ENCODE results near the gene FNBP1.

Gene FNBP1

DNA sequence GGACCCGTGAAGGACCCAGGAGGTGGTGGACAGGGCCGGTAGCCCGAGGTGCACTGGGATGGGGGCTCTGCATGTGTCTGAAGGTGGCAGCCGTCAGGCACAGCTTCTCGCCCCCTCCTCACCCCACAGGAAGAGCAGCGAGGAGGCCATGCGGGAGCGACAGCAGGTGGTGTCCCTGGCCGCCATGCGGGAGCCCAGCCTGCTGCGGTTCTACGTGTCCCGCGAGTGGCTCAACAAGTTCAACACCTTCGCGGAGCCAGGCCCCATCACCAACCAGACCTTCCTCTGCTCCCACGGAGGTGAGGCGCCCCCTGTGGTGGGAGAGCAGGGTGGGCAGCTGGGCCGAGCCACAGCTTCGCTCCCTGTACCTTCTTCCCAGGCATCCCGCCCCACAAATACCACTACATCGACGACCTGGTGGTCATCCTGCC is 167.8 kb downstream of the FNBP1 start:
- no peak for DNase-seq (ENCODE audit: low read depth)

DNA sequence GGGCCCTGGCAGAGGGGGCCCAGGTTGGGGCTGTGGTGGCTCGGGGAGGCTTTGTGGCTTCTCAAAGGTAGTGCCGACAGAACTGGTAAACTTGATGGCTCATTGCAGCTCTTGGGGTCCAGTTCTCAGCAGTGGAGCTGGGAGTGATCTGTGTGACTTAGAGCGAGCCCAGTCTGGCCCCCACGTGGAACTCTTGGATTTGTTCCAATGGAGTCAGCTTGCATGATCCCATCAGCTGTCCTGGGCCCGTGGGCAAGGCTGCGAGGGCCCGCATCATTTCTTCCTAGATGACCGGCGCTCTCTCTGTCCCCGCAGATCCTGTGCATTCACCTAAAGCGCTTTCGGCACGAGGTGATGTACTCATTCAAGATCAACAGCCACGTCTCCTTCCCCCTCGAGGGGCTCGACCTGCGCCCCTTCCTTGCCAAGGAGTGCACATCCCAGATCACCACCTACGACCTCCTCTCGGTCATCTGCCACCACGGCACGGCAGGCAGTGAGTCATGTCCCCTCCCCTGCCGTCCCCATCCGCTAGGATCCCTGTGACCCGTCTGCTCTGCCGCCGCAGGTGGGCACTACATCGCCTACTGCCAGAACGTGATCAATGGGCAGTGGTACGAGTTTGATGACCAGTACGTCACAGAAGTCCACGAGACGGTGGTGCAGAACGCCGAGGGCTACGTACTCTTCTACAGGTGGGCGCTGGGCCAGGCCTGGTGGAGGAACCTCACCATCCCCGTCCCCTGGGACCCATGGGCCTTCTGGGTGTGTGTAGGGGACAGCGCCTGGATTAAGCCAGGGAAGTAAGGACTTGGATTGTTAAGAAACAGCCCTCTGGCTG is 168.5 kb downstream of the FNBP1 start:
- DNase-seq (ENCODE audit: low read depth): no peak

DNA sequence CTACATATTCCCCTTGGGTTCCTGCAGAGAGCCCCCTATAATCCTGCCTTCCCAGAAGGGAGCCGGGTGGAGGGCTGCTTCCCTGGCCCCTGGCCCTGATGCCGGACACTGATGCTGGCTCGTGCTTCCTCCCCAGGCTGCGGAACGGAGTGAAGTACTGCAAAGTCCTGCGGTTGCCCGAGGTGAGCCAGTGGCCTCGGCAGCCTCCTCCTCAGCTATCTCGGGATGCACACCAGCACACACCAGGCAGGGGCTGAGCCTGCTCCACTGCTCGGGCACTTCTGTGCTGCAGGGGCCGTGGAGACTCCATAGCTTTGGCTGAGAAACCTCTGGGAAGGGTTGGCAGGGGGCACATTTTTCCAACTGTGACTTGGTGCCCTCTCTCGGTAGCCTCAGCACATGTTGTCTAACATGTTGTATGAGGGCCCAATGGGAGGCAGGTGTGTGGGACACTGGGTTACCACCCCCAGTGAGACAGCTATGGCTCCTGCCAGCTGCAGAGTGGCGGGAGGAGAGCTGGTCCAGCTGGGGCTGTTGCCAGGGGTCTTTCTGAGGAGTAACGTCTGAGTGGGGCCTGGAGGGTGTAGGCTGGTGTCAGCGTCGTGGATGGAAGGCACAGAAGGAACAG is 169.3 kb downstream of the FNBP1 start:
- no peak for DNase-seq (ENCODE audit: low read depth)

DNA sequence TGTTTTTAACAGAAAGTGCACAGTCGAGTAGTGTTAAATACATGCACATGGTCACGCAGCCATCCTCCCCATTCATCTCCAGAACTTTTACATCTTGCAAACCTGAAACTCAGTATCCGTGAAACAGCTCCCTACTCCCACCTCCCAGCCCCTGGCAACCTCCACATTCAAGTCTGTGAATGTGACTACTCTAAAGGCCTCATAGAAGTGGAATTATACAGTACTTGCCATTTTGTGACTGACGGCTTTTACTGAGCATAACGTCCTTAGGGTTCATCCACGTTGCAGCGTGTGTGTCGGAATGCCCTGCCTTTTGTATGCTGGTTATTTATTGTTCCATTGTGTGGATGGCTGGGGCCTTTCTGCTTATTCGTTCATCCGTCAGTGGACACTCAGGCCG is 171.9 kb downstream of the FNBP1 start:
- no peak for DNase-seq (ENCODE audit: low read depth)

DNA sequence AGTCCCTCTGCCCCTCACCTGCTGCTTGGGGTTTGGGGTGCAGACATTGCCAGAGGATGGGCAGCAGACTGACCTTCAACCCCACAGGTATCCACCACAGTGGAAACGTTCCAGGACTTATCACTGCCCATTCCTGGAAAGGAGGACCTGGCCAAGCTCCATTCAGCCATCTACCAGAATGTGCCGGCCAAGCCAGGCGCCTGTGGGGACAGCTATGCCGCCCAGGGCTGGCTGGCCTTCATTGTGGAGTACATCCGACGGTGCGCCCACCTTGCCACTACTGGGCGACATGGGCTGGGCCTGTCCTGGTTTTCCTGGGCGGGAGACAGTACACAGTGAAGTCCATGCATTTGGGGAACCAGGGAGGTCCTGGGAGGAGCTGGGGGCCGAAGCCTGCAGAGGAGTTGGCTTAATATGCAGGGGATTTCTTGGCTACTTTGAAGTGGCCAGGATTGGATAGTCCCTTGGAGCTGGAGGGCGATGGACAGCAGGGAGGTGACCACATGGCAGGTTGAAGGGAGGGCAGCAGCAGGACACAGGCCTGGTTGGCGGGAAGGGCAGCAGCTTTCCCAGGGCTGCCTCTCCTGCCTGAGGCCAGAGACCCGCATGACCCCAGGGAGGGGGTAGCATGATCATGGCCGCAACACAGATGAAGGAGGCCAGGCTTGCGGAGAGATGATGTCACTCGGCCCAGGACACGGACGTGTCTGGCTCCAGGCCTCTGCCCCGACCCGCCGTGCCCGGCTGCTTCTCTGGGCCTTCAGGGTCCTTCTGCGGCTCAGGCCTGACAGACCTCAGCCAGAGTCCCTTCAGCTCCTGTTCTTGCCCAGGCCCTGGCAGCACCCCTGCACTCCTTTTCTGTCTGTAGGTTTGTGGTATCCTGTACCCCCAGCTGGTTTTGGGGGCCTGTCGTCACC is 173.1 kb downstream of the FNBP1 start:
- no peak for DNase-seq (ENCODE audit: low read depth)

DNA sequence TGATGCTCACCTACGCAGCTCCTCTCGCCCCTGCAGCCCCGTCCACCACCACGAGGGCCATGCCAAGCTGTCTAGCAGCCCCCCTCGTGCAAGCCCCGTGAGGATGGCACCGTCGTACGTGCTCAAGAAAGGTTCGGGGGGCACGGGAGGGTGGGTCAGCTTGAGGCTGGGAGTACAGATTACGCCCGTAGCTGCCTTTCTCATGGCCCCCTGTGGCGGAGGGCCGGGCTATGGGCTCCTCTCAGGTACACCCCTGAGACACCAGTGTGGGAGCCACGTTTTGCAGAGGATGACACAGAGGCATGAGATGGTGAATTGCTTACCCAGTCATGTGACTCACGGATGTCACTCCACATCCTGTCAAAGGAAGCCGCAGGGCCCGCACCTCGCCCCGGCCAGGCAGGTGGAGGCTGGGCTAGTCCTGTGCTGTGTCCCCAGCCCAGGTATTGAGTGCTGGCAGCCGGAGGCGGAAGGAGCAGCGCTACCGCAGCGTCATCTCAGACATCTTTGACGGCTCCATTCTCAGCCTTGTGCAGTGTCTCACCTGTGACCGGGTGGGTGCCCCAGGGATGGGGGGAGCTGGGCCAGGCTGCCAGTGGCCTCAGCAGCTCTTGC is 174.0 kb downstream of the FNBP1 start:
- no peak for DNase-seq (ENCODE audit: low read depth)

DNA sequence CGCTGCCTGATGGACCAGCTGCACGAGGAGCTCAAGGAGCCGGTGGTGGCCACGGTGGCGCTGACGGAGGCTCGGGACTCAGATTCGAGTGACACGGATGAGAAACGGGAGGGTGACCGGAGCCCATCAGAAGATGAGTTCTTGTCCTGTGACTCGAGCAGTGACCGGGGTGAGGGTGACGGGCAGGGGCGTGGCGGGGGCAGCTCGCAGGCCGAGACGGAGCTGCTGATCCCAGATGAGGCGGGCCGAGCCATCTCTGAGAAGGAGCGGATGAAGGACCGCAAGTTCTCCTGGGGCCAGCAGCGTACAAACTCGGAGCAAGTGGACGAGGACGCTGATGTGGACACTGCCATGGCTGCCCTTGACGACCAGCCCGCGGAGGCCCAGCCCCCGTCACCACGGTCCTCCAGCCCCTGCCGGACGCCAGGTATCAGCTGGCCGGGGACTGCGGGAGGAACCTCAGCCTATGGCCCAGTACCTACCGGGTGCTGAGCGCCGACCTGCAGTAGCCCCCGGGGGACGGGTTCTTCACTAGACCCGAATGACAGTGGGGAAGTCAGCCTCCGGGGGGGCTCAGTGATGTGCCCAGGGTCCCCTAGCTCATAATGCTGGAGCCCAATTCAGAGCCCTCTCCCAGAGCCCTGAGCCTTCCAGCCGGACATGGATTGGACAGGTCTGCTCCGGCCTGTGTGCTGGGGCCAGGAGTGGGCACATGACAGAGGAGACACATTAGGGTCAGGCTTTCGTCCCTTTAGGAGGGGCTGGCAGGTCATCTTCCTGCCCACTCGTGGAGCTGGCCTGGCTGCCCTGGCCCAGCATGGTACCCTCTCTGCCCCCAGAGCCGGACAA is 174.7 kb downstream of the FNBP1 start:
- DNase-seq (ENCODE audit: low read depth): no peak

DNA sequence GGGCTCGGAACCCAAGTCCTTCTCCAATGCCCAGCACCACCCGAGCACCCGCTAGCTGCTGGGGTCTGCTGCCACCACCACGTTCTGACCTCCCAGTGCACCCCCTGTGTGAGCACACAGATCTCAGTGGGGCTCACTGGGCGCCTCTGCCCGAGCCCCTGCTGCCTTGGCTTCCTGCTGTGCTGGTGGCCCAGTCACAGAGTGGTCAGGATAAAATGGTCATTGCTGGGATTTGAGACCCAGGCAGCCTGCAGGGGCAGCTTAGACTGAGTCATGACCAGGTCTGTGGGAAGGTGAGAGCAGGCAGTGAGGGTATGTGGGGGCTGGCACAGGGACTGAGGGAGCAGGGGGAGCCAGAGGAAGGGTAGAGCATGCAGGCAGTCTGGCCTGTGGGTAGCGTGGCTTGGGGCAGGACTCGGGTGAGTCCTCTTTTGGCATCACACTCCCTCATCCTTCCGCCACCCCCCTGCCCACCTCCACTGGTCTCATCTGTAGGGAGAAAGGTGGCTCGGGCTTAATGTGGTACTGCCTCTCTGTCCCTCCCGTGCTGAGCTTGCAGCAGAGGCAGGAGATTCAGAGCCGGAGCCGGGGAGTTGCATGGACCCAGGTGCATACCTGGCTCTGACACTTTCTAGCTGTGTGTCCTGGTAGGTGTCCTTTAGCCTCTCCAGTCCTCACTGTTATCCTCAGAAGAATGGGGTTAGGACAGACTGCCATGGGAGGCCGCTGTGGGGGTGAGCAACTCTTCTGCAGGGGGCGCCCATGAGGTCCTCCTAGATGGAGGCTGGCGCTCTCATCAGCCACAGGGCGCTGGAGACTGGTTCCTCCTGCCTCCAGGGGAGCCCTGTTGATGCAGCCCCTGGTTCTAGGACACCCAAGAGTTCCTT is 175.6 kb downstream of the FNBP1 start:
- DNase-seq (ENCODE audit: low read depth): no peak

DNA sequence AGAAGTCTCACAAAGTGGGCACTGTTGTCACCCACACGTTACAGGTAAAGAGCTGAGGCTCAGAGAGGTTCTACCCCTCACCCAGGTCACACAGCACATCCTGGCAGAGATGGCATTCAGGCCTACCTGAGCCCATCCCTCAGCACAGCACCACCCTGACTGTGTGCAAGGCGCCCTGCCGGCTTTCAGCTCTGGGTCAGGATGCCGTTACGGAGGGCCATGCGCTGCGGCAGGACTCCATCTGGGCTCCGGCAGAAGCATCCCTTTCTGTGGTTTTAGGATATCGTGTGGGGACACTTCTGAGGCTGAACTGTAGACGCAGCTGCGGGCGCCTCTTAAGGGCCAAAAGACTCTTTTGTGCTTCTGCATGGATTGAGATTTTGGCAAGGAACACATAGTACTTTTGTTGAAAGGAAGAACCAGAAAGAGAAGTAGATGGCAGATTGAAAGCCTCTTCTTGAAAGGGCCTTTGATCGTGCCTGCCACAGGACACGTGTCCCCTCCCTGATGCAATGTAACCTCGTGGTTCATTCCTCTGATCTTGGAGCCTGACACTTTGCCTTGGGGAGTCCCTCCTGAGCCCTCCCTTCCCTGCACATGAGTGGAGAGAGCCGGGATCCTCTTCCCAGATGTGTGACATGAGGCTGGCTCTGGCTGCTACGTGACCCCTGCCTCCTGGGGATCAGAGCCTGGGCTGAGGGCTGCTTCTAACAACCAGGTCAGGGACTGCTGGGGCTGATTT is 176.4 kb downstream of the FNBP1 start:
- DNase-seq (ENCODE audit: low read depth): no peak

DNA sequence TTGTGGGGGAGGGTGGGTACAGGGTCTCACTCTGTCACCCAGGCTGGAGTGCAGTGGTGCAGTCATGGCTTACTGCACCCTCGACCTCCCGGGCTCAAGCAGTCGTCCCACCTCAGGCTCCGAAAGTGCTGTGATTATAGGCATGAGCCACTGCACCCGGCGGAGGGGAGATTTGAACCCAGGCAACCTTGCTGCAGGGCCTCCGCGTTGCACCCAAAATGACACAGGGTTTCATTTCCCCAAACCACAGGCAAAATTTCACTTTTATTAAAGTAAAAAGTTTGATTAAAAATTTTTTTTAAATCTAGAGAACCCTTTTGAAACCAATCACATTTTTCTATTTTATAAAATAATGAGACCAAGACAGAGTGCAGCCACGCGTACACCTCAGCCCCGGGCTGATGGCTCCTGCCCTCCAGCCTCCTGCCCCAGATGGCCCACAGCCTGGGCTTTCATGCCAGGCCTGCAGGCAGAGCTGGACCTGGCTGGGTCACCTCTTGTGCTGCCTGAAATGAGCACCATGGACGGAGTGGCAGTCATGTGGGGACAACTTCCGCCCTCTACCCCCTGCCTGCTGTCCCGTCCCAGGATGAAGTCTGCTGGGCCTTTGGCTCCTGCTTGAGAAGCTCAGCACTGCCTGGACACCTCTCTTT is 177.2 kb downstream of the FNBP1 start:
- no peak for DNase-seq (ENCODE audit: low read depth)

DNA sequence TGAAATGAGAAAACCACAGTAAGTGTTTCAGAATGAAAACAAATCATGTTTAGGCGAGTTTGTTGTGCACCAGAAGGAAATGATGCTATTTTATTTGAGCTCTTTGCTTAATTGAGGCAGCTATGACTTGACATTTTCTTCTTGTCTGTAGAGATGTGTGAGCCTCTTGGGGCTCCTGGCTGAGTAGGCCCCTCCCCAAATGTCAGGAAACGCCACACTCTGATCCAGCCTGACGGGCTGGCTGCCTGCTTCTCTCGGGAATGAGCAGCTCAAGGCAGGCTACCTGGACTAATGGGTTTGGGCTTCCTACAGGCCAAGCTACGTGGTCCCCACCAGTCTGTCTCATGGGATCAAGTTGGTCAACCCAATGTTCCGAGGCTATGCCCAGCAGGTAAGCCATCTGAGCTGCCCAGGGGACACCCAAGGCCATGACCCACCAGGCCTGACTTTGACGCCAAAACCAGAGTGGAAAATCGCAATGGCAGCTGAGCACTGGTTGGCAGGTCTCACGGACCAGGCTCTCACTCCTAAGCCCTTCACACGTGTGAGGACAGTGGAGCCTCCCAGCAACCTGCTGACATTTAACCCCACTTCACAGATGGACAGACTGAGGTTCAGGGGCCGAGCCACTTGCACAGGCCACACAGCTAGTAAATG is 177.9 kb downstream of the FNBP1 start:
- DNase-seq (ENCODE audit: low read depth): no peak

DNA sequence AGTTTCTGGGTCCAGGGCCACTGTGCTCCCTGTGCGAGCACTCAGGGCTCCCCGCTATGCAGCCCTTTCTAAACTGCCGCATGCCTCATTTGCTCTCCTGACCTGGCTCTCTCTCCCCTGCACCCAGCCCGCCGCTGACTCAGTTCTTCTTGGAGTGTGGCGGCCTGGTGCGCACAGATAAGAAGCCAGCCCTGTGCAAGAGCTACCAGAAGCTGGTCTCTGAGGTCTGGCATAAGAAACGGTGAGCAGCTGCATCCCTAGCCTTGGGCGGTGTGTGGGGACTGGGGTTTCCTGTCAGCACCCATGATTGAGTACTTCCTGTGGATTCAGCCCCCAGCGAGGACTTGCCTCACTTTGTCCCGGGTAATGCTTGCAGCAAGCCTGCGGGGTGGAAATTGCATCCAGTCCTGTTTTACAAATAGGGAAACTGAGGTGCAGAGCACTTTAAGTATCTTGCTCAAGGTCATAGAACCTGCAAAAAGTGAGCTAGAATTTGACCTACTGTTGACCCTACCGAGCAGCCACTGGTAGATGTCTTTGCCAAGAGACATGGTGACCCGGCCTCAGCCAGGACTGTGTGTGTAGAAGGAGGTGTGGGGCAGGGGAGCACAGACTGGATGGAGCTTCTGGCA is 179.8 kb downstream of the FNBP1 start:
- DNase-seq (ENCODE audit: low read depth): peak; percentile 93

DNA sequence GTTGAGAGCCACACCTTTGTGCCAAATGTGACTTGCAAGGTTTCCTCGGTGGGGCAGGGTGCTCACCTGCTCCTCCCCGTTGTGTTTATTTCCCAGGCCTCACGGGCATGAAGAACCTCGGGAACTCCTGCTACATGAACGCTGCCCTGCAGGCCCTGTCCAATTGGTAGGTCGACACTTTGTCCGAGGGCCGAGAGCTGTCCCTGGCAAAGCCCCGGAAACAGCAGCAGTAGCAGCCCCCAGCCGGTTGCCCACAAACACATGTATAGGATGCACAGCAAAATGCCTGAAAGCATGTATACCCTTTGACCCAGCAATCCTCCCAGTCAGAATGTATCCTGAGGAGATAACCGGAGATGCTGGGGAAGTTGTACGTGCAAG is 181.6 kb downstream of the FNBP1 start:
- no peak for DNase-seq (ENCODE audit: low read depth)

DNA sequence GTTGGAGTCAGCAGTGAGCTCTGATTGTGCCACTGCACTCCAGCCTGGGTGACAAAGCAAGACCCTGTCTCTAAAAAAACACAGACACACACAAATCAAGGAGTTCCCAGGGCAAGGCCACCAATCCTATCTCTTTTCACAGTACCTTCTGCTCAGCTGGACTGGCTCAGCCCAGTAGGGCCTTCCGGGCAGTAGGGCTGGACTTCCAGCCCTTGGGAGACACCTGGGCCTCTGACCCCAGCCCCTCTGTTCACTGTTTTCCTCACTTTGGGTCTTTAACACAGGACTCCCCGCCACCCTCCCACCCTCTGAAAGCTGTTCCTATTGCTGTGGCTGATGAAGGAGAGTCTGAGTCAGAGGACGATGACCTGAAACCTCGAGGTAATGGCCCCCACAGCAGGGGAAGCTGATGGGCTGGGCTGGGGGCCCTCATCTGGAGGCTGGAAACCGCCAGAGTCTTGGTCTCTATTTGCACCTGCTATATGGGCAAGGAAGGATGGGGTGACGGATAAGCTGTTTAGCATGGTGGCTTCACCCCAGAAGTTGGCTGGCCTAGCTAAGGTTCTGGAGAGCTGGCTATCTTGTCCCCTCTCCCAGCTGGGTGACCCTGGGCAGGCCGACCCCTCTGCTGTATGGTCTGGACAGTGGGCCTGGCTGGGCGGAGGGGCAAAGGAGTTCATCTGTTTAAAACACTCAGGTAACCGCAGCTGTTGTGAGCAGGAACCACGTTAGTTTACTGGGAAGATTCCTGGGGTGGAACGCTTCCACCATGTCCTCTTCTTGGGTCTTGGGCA is 182.1 kb downstream of the FNBP1 start:
- DNase-seq (ENCODE audit: low read depth): no peak

DNA sequence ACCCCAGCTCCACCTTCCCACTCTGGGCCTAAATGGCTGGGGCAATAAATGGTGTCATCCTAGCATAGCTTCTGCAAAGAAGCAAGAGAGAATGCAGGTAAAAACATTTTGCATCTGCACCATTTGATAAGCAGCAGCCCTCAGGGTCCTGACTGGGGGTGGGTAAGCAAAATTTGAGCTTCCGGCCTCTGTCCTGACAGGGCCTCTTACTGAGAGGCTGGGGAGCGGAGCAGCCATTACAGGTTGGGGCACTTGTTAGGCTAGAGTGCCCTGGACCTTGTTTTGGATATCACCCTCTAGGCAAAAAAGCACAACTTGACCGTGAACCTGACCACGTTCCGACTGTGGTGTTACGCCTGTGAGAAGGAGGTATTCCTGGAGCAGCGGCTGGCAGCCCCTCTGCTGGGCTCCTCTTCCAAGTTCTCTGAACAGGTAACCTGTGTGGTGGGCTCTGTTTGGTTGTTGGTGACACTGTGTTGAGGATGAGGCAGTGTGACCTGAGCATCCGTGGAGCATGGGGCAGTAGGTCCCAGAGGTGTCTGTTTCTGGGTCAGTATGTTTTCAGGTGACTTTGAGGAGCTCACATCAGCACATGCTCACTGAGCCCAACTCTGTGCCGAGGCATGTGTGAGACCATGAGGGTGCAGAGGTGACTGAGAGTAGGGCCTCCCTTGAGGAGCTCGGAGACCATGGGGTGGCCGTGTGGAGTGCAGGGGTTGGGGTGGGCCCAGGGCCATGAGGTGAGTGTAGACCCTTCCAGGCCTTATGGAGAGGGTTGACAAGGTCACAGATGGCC is 184.6 kb downstream of the FNBP1 start:
- DNase-seq (ENCODE audit: low read depth): no peak

DNA sequence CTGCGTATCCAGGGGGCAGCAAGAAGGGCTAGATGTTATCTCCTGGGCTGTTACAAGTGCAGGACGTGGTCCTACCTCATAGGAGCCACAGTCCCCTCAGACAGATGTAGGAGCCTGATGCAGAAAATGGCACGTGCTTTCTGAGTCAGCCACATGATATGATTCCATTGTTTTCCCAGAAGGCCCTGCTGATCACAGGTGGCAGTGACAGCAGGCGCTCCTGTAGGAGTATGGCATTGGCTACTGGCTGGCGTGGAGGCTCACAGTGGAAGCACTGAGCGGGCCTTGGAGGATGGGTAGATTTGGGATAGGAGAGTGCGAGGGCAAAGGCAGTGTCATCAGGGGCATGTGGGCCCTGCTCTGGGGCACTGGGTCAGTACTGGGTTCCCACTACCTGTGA is 185.8 kb downstream of the FNBP1 start:
- DNase-seq (ENCODE audit: low read depth): no peak

Measured in iris pigment epithelial cell (primary cell).